ENCODE data around the gene ATAD5.
"Not testable (repeated sequence)": the region's sequence is repeated elsewhere in the genome, so short reads cannot be mapped to it uniquely, and the experiment has no call there.

The ATAD5 gene

GRCh38 chr17:30831663-30832437, at the start of gene ATAD5:
ATAD5 (plus strand) TSS chr17:30831966; CDS start chr17:30832348, 382 bp downstream.
- DNase-seq = peak; percentile 92

GRCh38 chr17:30782206-30782605, 49.6 kb upstream of the ATAD5 start:
- DNase-seq = no peak

- no peak for DNase-seq
Measured at GRCh38 chr17:30788918-30789317, 42.8 kb upstream of the ATAD5 start.

- no peak for DNase-seq
Measured at GRCh38 chr17:30790279-30790678, 41.5 kb upstream of the ATAD5 start.

GRCh38 chr17:30793282-30793977, 38.3 kb upstream of the ATAD5 start:
- DNase-seq = no peak

- no peak for DNase-seq
Measured at GRCh38 chr17:30794372-30794771, 37.4 kb upstream of the ATAD5 start.

GRCh38 chr17:30796016-30796415, 35.8 kb upstream of the ATAD5 start:
- no peak for DNase-seq

- no peak for DNase-seq
Measured at GRCh38 chr17:30801671-30802070, 30.1 kb upstream of the ATAD5 start.

- DNase-seq = no peak
Measured at GRCh38 chr17:30805944-30806456, 25.8 kb upstream of the ATAD5 start.

GRCh38 chr17:30807896-30808295, 23.9 kb upstream of the ATAD5 start:
- DNase-seq = no peak

- no peak for DNase-seq
Measured at GRCh38 chr17:30808785-30809286, 22.9 kb upstream of the ATAD5 start.

GRCh38 chr17:30809867-30810266, 21.9 kb upstream of the ATAD5 start:
- DNase-seq = no peak

GRCh38 chr17:30812218-30813177, 19.3 kb upstream of the ATAD5 start:
- no peak for DNase-seq

GRCh38 chr17:30814236-30814635, 17.5 kb upstream of the ATAD5 start:
- not testable (repeated sequence) for DNase-seq

- DNase-seq = not testable (repeated sequence)
Measured at GRCh38 chr17:30814860-30815259, 16.9 kb upstream of the ATAD5 start.

- DNase-seq = no peak
Measured at GRCh38 chr17:30816165-30816564, 15.6 kb upstream of the ATAD5 start.

GRCh38 chr17:30819971-30820705, 11.6 kb upstream of the ATAD5 start:
- DNase-seq = no peak

- no peak for DNase-seq
Measured at GRCh38 chr17:30821871-30822723, 9.7 kb upstream of the ATAD5 start.

GRCh38 chr17:30822919-30823318, 8.8 kb upstream of the ATAD5 start:
- DNase-seq = not testable (repeated sequence)

GRCh38 chr17:30823421-30823820, 8.3 kb upstream of the ATAD5 start:
- DNase-seq = no peak

- peak; percentile 75 for DNase-seq
Measured at GRCh38 chr17:30824002-30824355, 7.8 kb upstream of the ATAD5 start.
